ENCODE measurements around the gene SNRPB2.

Gene SNRPB2

DNA sequence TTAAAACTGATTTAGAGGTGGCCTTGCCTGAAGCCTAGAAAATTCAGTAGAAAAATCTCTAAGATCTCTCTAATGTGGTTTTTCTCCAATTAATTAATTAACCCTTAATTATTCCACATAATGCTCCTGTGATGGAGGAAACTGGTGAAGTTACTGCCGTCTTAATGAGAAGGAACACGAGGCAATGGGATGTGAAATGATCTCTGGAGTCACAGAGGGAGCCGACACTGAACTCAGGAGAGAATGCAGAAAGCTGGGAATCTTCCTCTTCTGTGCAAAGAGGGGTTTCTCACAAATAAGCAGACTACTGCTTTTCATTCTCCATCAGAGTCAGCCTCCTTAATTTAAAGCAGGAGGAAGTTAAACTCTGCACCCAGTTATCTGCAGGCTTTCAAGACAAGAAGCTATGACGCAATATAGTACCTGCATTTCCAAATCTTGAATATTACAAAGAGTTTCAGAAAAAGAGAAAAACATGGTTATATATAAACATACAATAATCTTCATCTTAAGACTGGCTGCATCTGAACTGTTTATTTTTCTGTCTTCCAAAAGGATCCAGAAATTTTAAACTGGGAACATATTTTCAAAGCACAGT is 18.1 kb upstream of the SNRPB2 start:
- no peak overlapping the region for H3K18ac ChIP-seq (ENCODE audit: low read length)
- H3K36me3 ChIP-seq (ENCODE audit: control insufficient read depth in 1 of 2, insufficient read depth in 2 of 2, low read length in 2 of 2) = no peaks in the 10 kb centered on the region
- no peak overlapping the region for H2AFZ ChIP-seq (ENCODE audit: insufficient read depth, low read length, poor library complexity)
- H3K4me2 ChIP-seq (ENCODE audit: low read length) = no peak overlapping the region
- no peak overlapping the region for H2AK5ac ChIP-seq (ENCODE audit: low read length)
- WGBS (ENCODE audit: extremely low coverage, insufficient coverage, insufficient read length) = no CpG with 5 or more reads among the region's 4 CpGs
- H3K4me3 ChIP-seq (ENCODE audit: low read depth, low read length) = no peak overlapping the region
- no peak overlapping the region for H2BK5ac ChIP-seq (ENCODE audit: low read depth, low read length, poor library complexity)
- no peak for DNase-seq
- no peak overlapping the region for H3K27ac ChIP-seq (ENCODE audit: low read depth, low read length)
- no peak overlapping the region for H3K23ac ChIP-seq (ENCODE audit: low read length)
- H4K8ac ChIP-seq (ENCODE audit: low read depth, low read length) = no peak overlapping the region
- H3K4ac ChIP-seq (ENCODE audit: low read depth, low read length) = no peak overlapping the region
- no peaks in the 10 kb centered on the region for H3K4me1 ChIP-seq (ENCODE audit: control insufficient read depth in 1 of 2, insufficient read depth in 2 of 2, low read length in 2 of 2)
- H3K9ac ChIP-seq (ENCODE audit: low read length) = no peak overlapping the region
- H3K79me1 ChIP-seq (ENCODE audit: low read length) = no peaks in the 10 kb centered on the region
- H4K91ac ChIP-seq (ENCODE audit: low read depth, low read length) = no peak overlapping the region
- no peaks in the 10 kb centered on the region for H3K79me2 ChIP-seq (ENCODE audit: control insufficient read depth, insufficient read depth, low read length, poor library complexity)
- no peak overlapping the region for H2BK120ac ChIP-seq (ENCODE audit: insufficient read depth, low read length, poor library complexity)
- H3K27me3 ChIP-seq (ENCODE audit: insufficient read depth, low read length) = no peaks in the 10 kb centered on the region
- H4K12ac ChIP-seq (ENCODE audit: low read depth, low read length) = no peak overlapping the region
- H3K9me3 ChIP-seq (ENCODE audit: insufficient read depth, low read depth, low read length) = peaks cover 2% of the 10 kb centered on the region
- H2BK12ac ChIP-seq (ENCODE audit: low read length) = no peak overlapping the region
- no peak overlapping the region for H3K14ac ChIP-seq (ENCODE audit: low read length)

- Histone ChIP-seq H4K8ac (ENCODE audit: low read depth, low read length) (no peak overlapping the region), H2BK12ac (ENCODE audit: low read length) (no peak overlapping the region), H4K12ac (ENCODE audit: low read depth, low read length) (no peak overlapping the region), H3K27me3 (ENCODE audit: insufficient read depth, low read length) (no peaks in the 10 kb centered on the region), H3K4me1 (ENCODE audit: control insufficient read depth in 1 of 2, insufficient read depth in 2 of 2, low read length in 2 of 2) (no peaks in the 10 kb centered on the region), H3K9me3 (ENCODE audit: insufficient read depth, low read depth, low read length) (peaks cover 2% of the 10 kb centered on the region), H3K79me2 (ENCODE audit: control insufficient read depth, insufficient read depth, low read length, poor library complexity) (no peaks in the 10 kb centered on the region), H3K36me3 (ENCODE audit: control insufficient read depth in 1 of 2, insufficient read depth in 2 of 2, low read length in 2 of 2) (no peaks in the 10 kb centered on the region), H3K27ac (ENCODE audit: low read depth, low read length) (no peak overlapping the region), H3K18ac (ENCODE audit: low read length) (no peak overlapping the region), H3K4me3 (ENCODE audit: low read depth, low read length) (no peak overlapping the region), H3K23ac (ENCODE audit: low read length) (no peak overlapping the region), H2AFZ (ENCODE audit: insufficient read depth, low read length, poor library complexity) (no peak overlapping the region), H2BK120ac (ENCODE audit: insufficient read depth, low read length, poor library complexity) (no peak overlapping the region), H3K4me2 (ENCODE audit: low read length) (no peak overlapping the region), H2AK5ac (ENCODE audit: low read length) (no peak overlapping the region), H3K4ac (ENCODE audit: low read depth, low read length) (no peak overlapping the region), H4K91ac (ENCODE audit: low read depth, low read length) (no peak overlapping the region), H3K79me1 (ENCODE audit: low read length) (no peaks in the 10 kb centered on the region), H3K9ac (ENCODE audit: low read length) (no peak overlapping the region), H2BK5ac (ENCODE audit: low read depth, low read length, poor library complexity) (no peak overlapping the region), H3K14ac (ENCODE audit: low read length) (no peak overlapping the region)
- DNase-seq = no peak
- no CpG with 5 or more reads among the region's 6 CpGs for WGBS (ENCODE audit: extremely low coverage, insufficient coverage, insufficient read length)
Observed at GRCh38 chr20:16712511-16712947, 17.3 kb upstream of the SNRPB2 start.

GRCh38 chr20:16713066-16713465 is 16.8 kb upstream of the SNRPB2 start:
- no peak overlapping the region for H3K18ac ChIP-seq (ENCODE audit: low read length)
- no peak overlapping the region for H4K8ac ChIP-seq (ENCODE audit: low read depth, low read length)
- DNase-seq = no peak
- no peak overlapping the region for H2BK120ac ChIP-seq (ENCODE audit: insufficient read depth, low read length, poor library complexity)
- H4K91ac ChIP-seq (ENCODE audit: low read depth, low read length) = no peak overlapping the region
- no peak overlapping the region for H2BK5ac ChIP-seq (ENCODE audit: low read depth, low read length, poor library complexity)
- H3K23ac ChIP-seq (ENCODE audit: low read length) = no peak overlapping the region
- no peak overlapping the region for H2BK12ac ChIP-seq (ENCODE audit: low read length)
- H3K4ac ChIP-seq (ENCODE audit: low read depth, low read length) = no peak overlapping the region
- H3K36me3 ChIP-seq (ENCODE audit: control insufficient read depth in 1 of 2, insufficient read depth in 2 of 2, low read length in 2 of 2) = no peaks in the 10 kb centered on the region
- H3K9ac ChIP-seq (ENCODE audit: low read length) = no peak overlapping the region
- H2AK5ac ChIP-seq (ENCODE audit: low read length) = no peak overlapping the region
- no peaks in the 10 kb centered on the region for H3K79me2 ChIP-seq (ENCODE audit: control insufficient read depth, insufficient read depth, low read length, poor library complexity)
- H3K27me3 ChIP-seq (ENCODE audit: insufficient read depth, low read length) = no peaks in the 10 kb centered on the region
- H4K12ac ChIP-seq (ENCODE audit: low read depth, low read length) = no peak overlapping the region
- H3K4me3 ChIP-seq (ENCODE audit: low read depth, low read length) = no peak overlapping the region
- no peaks in the 10 kb centered on the region for H3K9me3 ChIP-seq (ENCODE audit: insufficient read depth, low read depth, low read length)
- H3K4me2 ChIP-seq (ENCODE audit: low read length) = no peak overlapping the region
- H2AFZ ChIP-seq (ENCODE audit: insufficient read depth, low read length, poor library complexity) = no peak overlapping the region
- no peaks in the 10 kb centered on the region for H3K4me1 ChIP-seq (ENCODE audit: control insufficient read depth in 1 of 2, insufficient read depth in 2 of 2, low read length in 2 of 2)
- no peak overlapping the region for H3K27ac ChIP-seq (ENCODE audit: low read depth, low read length)
- H3K79me1 ChIP-seq (ENCODE audit: low read length) = no peaks in the 10 kb centered on the region
- H3K14ac ChIP-seq (ENCODE audit: low read length) = no peak overlapping the region

- DNase-seq = no peak
- Histone ChIP-seq H4K12ac (ENCODE audit: low read depth, low read length) (no peak overlapping the region), H3K4me1 (ENCODE audit: control insufficient read depth in 1 of 2, insufficient read depth in 2 of 2, low read length in 2 of 2) (no peaks in the 10 kb centered on the region), H3K27ac (ENCODE audit: low read depth, low read length) (no peak overlapping the region), H3K4me3 (ENCODE audit: low read depth, low read length) (no peak overlapping the region), H2BK5ac (ENCODE audit: low read depth, low read length, poor library complexity) (no peak overlapping the region), H3K79me1 (ENCODE audit: low read length) (no peaks in the 10 kb centered on the region), H2BK12ac (ENCODE audit: low read length) (no peak overlapping the region), H3K9me3 (ENCODE audit: insufficient read depth, low read depth, low read length) (no peaks in the 10 kb centered on the region), H3K36me3 (ENCODE audit: control insufficient read depth in 1 of 2, insufficient read depth in 2 of 2, low read length in 2 of 2) (no peaks in the 10 kb centered on the region), H3K4me2 (ENCODE audit: low read length) (no peak overlapping the region), H3K4ac (ENCODE audit: low read depth, low read length) (no peak overlapping the region), H3K9ac (ENCODE audit: low read length) (no peak overlapping the region), H3K18ac (ENCODE audit: low read length) (no peak overlapping the region), H4K91ac (ENCODE audit: low read depth, low read length) (no peak overlapping the region), H3K79me2 (ENCODE audit: control insufficient read depth, insufficient read depth, low read length, poor library complexity) (no peaks in the 10 kb centered on the region), H4K8ac (ENCODE audit: low read depth, low read length) (no peak overlapping the region), H2AFZ (ENCODE audit: insufficient read depth, low read length, poor library complexity) (no peak overlapping the region), H2AK5ac (ENCODE audit: low read length) (no peak overlapping the region), H2BK120ac (ENCODE audit: insufficient read depth, low read length, poor library complexity) (no peak overlapping the region), H3K27me3 (ENCODE audit: insufficient read depth, low read length) (no peaks in the 10 kb centered on the region), H3K14ac (ENCODE audit: low read length) (no peak overlapping the region), H3K23ac (ENCODE audit: low read length) (no peak overlapping the region)
- no CpG with 5 or more reads among the region's 5 CpGs for WGBS (ENCODE audit: extremely low coverage, insufficient coverage, insufficient read length)
Observed at GRCh38 chr20:16714242-16714641, 15.6 kb upstream of the SNRPB2 start.
